ENCODE results near the gene NCK2.
"Not testable (repeated sequence)": the region's sequence is repeated elsewhere in the genome, so short reads cannot be mapped to it uniquely, and the experiment has no call there.

The NCK2 gene

GRCh38 chr2:105879106-105879802 is 134.5 kb downstream of the NCK2 start:
- no peak for DNase-seq

- DNase-seq, result no peak
These were observed 135.1 kb downstream of the NCK2 start for GRCh38 chr2:105879803-105880300.

- no peak for DNase-seq
These were observed 135.9 kb downstream of the NCK2 start for GRCh38 chr2:105880637-105881036.

GRCh38 chr2:105881286-105882136 is 136.8 kb downstream of the NCK2 start:
- no peak for DNase-seq

GRCh38 chr2:105882341-105882740 is 137.6 kb downstream of the NCK2 start:
- DNase-seq, result no peak

GRCh38 chr2:105882920-105883435 is 138.3 kb downstream of the NCK2 start:
- no peak for DNase-seq

GRCh38 chr2:105883911-105884694 is 139.4 kb downstream of the NCK2 start:
- DNase-seq, result no peak

- no peak for DNase-seq
These were observed 140.7 kb downstream of the NCK2 start for GRCh38 chr2:105885456-105885855.

GRCh38 chr2:105886029-105886454 is 141.3 kb downstream of the NCK2 start:
- DNase-seq, result no peak

- DNase-seq, result no peak
These were observed 142.0 kb downstream of the NCK2 start for GRCh38 chr2:105886687-105887086.

GRCh38 chr2:105887256-105887655 is 142.5 kb downstream of the NCK2 start:
- DNase-seq, result no peak

- DNase-seq, result peak; percentile 74
These were observed 143.9 kb downstream of the NCK2 start for GRCh38 chr2:105888625-105889024.

GRCh38 chr2:105889046-105889445 is 144.3 kb downstream of the NCK2 start:
- DNase-seq, result no peak

GRCh38 chr2:105890111-105890510 is 145.4 kb downstream of the NCK2 start:
- no peak for DNase-seq

- no peak for DNase-seq
These were observed 146.1 kb downstream of the NCK2 start for GRCh38 chr2:105890856-105891255.

GRCh38 chr2:105893011-105893995 is 148.6 kb downstream of the NCK2 start:
- no peak for DNase-seq

GRCh38 chr2:105894327-105894944 is 149.7 kb downstream of the NCK2 start:
- DNase-seq, result no peak

- no peak for DNase-seq
These were observed 151.5 kb downstream of the NCK2 start for GRCh38 chr2:105895990-105896764.

GRCh38 chr2:105896765-105897163 is 152.1 kb downstream of the NCK2 start:
- peak; percentile 26 for DNase-seq

GRCh38 chr2:105897694-105898093 is 153.0 kb downstream of the NCK2 start:
- not testable (repeated sequence) for DNase-seq

Measured in DMS53 (cell line).